Activated naive CD8-positive, alpha-beta T cell treated with anti-CD3 and anti-CD28 coated beads, Interleukin-2, amount 50 U/mL, for 24 hours (primary cell): ENCODE results near the gene LMF1.

Experiments
- ATAC-seq: fragments of 150-1000 bp; cut with Tn5 transposase; one replicate; pipeline ENCODE4 v1.10.0; 2021
- DNase-seq: peaks from one replicate; pipeline ENCODE4 v3.0.0; 2021
- H3K27ac Mint-ChIP-seq: one replicate; pipeline ENCODE4 v1.8.0; 2021; ENCODE audit warnings: mild to moderate bottlenecking, mixed read lengths
- H3K27me3 Mint-ChIP-seq: one replicate; pipeline ENCODE4 v1.8.0; 2021; ENCODE audit warnings: mixed read lengths
- H3K36me3 Mint-ChIP-seq: one replicate; pipeline ENCODE4 v1.8.0; 2021; ENCODE audit warnings: low read depth, mixed read lengths
- H3K4me1 Mint-ChIP-seq: one replicate; pipeline ENCODE4 v1.8.0; 2021; ENCODE audit warnings: mixed read lengths
- H3K4me3 Mint-ChIP-seq: one replicate; pipeline ENCODE4 v1.8.0; 2021; ENCODE audit warnings: mild to moderate bottlenecking, moderate library complexity, mixed read lengths
- H3K9me3 Mint-ChIP-seq: one replicate; pipeline ENCODE4 v1.8.0; 2021; ENCODE audit warnings: mixed read lengths

LMF1 gene

DNA sequence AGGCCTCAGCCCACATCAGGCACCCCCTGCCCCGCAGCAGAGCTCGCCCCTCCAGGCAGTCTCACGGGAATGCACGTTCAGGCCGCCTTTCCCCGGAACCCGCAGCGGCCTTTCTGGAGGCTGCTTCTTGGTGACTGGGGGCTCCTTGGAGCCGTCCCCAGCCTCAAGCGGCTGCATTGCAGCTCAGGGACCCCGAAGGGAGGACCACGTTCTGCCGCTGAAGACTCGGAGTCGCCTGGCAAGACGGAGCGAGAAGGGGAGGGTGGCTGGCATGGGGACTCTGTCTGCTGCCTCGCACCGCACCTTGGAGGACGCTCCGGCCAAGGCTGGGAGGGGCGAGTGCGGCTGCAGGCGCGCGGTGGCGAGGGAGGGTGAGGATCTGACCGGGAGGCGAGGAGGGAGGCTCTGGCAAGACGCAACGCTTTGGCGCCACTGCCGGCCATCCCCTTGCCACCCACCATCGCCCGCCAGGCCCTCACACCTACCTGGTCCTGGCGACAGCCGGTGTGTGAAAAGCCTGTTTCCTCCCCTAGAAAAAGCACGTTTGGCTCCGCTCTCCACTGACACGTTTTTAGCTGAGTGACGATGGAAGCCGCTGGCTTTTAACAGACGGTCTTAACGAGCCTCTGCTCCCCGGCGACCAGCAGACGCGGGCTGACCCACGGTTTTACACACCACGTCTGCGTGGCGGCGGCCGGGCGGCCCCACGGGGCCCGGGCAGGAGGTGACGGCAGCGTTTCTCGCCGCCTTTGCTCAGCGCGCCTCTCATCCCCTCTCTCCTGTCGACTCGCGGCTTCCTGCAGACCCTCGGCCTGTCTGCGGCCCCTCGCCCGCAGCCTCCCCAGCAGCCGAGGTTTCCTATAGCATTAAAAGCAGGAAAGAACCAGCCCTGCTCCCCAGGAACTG is 153.5 kb downstream of the LMF1 start:
- Mint-ChIP-seq H3K4me1 (peaks cover 13% of the 10 kb centered on the region), H3K27ac (no peak overlapping the region), H3K4me3 (no peak overlapping the region), H3K36me3 (no peaks in the 10 kb centered on the region), H3K9me3 (no peaks in the 10 kb centered on the region), H3K27me3 (peaks cover 27% of the 10 kb centered on the region)
- ATAC-seq (no peak), DNase-seq (no peak)

DNA sequence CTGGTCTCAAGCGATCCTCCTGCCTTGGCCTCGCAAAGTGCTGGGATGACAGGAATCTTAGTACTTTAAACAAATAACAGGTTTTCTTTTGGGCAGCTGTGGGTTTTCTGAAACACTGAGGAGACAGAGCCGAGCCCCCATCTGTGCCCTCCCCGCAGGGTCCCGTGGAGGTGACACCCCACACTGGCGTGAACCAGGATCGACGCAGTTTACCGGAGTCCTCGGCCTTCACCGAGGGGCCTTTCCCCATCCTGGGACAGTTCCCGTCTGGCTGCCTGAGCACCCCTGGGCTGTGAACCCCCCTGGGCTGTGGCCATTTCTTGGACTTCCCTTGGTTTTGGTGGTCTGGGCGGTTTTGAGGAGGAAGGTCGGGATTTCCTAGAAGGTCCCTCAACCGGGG is 154.9 kb downstream of the LMF1 start:
- H3K27ac Mint-ChIP-seq: no peak overlapping the region
- DNase-seq: no peak
- peaks cover 27% of the 10 kb centered on the region for H3K27me3 Mint-ChIP-seq
- H3K4me1 Mint-ChIP-seq: peaks cover 13% of the 10 kb centered on the region
- H3K9me3 Mint-ChIP-seq: no peaks in the 10 kb centered on the region
- ATAC-seq: no peak
- no peaks in the 10 kb centered on the region for H3K36me3 Mint-ChIP-seq
- no peak overlapping the region for H3K4me3 Mint-ChIP-seq

- ATAC-seq (no peak), DNase-seq (no peak)
- H3K27me3 Mint-ChIP-seq: peaks cover 20% of the 10 kb centered on the region
- H3K4me3 Mint-ChIP-seq: no peak overlapping the region
- no peak overlapping the region for H3K27ac Mint-ChIP-seq
- H3K4me1 Mint-ChIP-seq: peaks cover 11% of the 10 kb centered on the region
- no peaks in the 10 kb centered on the region for H3K36me3 Mint-ChIP-seq
- H3K9me3 Mint-ChIP-seq: no peaks in the 10 kb centered on the region
Measured at GRCh38 chr16:814974-815373, 155.8 kb downstream of the LMF1 start.

DNA sequence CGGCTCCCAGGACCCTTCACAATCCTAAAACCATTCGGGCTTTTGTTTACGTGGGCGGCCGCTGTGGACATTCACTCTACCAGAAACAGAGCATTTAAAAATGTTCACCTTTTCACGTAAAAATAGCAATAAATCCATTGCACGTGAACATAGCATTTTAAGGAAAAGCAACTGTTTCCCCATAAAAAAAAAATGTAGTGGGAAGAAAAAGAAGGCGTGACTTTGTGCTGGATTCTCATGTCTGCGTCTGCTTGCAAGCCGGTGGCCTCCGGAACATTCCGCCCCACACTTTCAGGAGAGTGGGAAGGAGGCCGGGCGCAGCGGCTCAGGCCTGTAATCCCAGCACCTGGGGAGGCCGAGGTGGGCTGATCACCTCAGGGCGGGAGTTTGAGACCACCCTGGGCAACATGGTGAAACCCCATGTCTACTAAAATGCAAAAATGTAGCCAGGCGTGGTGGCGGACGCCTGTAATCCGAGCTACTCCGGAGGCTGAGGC is 156.8 kb downstream of the LMF1 start:
- no peak overlapping the region for H3K27ac Mint-ChIP-seq
- no peak for ATAC-seq

DNA sequence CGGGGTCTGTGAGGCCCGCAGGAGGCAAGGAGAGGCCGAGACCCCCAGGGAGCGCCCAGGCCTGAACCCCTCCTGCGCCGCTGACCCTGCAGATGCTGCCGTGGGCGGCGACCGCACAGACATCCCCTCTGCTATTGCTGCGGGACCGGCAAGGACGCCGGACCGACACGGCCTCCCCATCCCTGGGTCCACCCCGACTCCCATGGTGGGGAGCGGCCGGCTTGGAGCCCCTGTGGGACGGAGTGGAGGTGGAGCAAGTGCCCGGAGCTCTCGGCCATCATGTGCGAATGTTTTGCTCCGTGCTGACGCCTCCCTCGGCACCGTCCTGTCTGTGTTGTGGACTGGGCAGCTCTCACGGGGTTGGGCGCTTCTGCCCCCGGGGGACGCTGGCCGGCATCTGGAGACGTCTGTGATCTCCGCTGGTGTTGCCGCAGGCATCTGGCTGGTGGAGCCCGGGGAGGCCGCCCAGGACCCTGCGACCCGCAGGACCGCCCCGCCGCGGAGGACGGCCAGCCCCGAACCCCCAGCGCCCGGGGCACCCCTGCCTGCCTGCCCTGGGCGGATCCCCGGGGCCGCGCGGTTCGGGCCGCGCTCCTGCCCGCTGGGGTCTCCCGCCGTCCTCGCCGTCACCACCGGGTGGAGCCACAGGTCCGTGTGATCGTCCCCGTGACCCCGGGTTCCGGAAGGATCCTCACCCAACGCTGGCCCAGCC is 157.4 kb downstream of the LMF1 start:
- Mint-ChIP-seq H3K36me3 (no peaks in the 10 kb centered on the region), H3K27ac (no peak overlapping the region), H3K9me3 (no peaks in the 10 kb centered on the region), H3K4me1 (peaks cover 7% of the 10 kb centered on the region), H3K27me3 (peaks cover 16% of the 10 kb centered on the region), H3K4me3 (no peak overlapping the region)
- DNase-seq (peak; percentile 66), ATAC-seq (peak; percentile 67)

More for the DNA sequence above, 156.8 kb downstream of the LMF1 start:
- DNase-seq: no peak
- peaks cover 16% of the 10 kb centered on the region for H3K27me3 Mint-ChIP-seq
- H3K9me3 Mint-ChIP-seq: no peaks in the 10 kb centered on the region
- H3K36me3 Mint-ChIP-seq: no peaks in the 10 kb centered on the region
- H3K4me1 Mint-ChIP-seq: peaks cover 3% of the 10 kb centered on the region
- no peak overlapping the region for H3K4me3 Mint-ChIP-seq

GRCh38 chr16:808085-808386 is 162.7 kb downstream of the LMF1 start:
- DNase-seq: no peak
- H3K9me3 Mint-ChIP-seq: no peaks in the 10 kb centered on the region
- H3K27me3 Mint-ChIP-seq: peaks cover 8% of the 10 kb centered on the region

DNA sequence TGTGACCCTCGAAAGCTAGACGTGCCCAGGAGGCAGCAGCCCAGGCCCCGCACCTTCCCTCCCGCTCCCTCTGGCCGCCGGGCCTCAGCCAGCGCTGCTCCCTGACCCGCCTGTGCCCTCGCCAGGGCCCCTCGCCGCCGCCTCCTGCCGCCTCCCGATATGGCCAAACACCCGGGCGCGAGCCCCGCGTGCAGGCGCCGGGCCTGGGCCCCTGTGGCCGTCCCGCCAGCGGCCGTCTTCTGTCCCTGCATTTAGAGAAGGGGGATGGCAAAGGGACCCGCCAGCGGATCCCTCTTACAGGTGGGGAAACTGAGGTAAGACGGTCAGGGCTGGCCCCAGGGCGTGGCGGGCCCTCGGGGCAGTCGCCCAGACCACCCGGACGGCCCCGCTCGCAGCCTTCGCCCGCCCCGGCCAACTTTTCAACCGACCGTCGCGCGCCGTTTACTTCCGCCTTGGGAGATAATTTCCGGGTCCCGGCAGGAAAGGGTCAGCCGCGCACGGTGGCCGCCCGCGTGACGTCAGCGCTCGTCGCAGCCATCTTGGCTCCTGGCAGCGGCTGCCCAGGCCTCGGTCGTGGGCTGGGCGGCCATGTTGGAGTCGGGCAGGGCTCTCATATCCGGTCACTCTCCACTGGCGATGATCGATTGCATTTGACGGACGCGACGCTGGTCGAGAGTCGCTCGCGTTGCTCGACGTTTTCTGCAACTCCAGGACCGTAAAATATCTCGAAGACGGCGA is 163.3 kb downstream of the LMF1 start:
- Mint-ChIP-seq H3K36me3 (no peaks in the 10 kb centered on the region), H3K4me1 (peaks cover 12% of the 10 kb centered on the region), H3K9me3 (no peaks in the 10 kb centered on the region), H3K4me3 (peak overlapping the region; percentile 95), H3K27ac (peak overlapping the region; percentile 94), H3K27me3 (peaks cover 5% of the 10 kb centered on the region)
- ATAC-seq (peak; percentile 87), DNase-seq (peak; percentile 89)

More at GRCh38 chr16:808085-808386, 162.7 kb downstream of the LMF1 start:
- H3K4me3 Mint-ChIP-seq: peak overlapping the region; percentile 95
- H3K4me1 Mint-ChIP-seq: peaks cover 12% of the 10 kb centered on the region
- H3K36me3 Mint-ChIP-seq: no peaks in the 10 kb centered on the region
- no peak for ATAC-seq
- peak overlapping the region; percentile 94 for H3K27ac Mint-ChIP-seq

DNA sequence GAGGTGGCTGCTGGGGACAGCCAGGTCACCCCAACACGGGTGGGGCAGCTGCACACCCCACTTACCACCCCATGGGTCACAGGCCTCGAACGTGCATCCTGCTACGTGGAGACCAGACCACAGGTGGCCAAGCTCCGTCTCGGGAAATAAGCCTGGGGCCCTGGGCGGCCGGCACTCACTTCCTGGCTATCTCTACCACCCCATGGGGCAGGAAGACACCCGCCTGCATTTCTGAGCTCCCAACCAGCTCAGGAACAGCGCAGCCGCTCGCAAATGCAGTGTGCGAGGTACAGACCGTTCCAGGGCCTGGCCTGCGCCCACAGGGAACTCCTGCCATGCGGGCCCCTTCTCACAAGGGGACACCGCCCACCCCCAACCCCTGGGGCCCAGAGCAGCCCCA is 165.3 kb downstream of the LMF1 start:
- H3K27ac Mint-ChIP-seq: no peak overlapping the region
- no peaks in the 10 kb centered on the region for H3K36me3 Mint-ChIP-seq
- no peaks in the 10 kb centered on the region for H3K27me3 Mint-ChIP-seq
- H3K9me3 Mint-ChIP-seq: no peaks in the 10 kb centered on the region
- DNase-seq (no peak), ATAC-seq (no peak)
- H3K4me1 Mint-ChIP-seq: peaks cover 12% of the 10 kb centered on the region
- no peak overlapping the region for H3K4me3 Mint-ChIP-seq

- Mint-ChIP-seq H3K27ac (no peak overlapping the region), H3K36me3 (no peaks in the 10 kb centered on the region), H3K4me3 (no peak overlapping the region), H3K9me3 (no peaks in the 10 kb centered on the region), H3K27me3 (no peaks in the 10 kb centered on the region), H3K4me1 (peaks cover 12% of the 10 kb centered on the region)
- ATAC-seq: no peak
- no peak for DNase-seq
Measured at GRCh38 chr16:804193-805048, 166.4 kb downstream of the LMF1 start.

- no peak overlapping the region for H3K27ac Mint-ChIP-seq
- no peaks in the 10 kb centered on the region for H3K9me3 Mint-ChIP-seq
- peaks cover 2% of the 10 kb centered on the region for H3K27me3 Mint-ChIP-seq
- H3K4me1 Mint-ChIP-seq: peaks cover 12% of the 10 kb centered on the region
- no peaks in the 10 kb centered on the region for H3K36me3 Mint-ChIP-seq
- no peak for ATAC-seq
- H3K4me3 Mint-ChIP-seq: no peak overlapping the region
- DNase-seq: no peak
Measured at GRCh38 chr16:803754-804080, 167.1 kb downstream of the LMF1 start.
